Stomach (tissue), 9 donors: ENCODE results near the gene ARID3A. TPM values are rescaled to one million over a fixed set of nuclear protein-coding genes. Genes with fewer than 3 reads are reported as not detected.

Source experiments
- DNase-seq, 2 donors: peaks; one replicate each; pipeline versions ENCODE4 v3.0.0 to v3.0.0-alpha.2; 2013 to 2019
- H3K27ac ChIP-seq, 5 donors: fragments of 200-600 bp in 4 of 5; sonication (generic) in 4 of 5; one replicate each; pipeline ENCODE4 v1.5.1; 2013 to 2019; ENCODE audit warnings: mild to moderate bottlenecking in 1 of 5, moderate library complexity in 1 of 5
- H3K27me3 ChIP-seq, 3 donors: fragments of 200-600 bp; sonication (generic); one replicate each; pipeline ENCODE4 v1.5.1; 2017 to 2019; ENCODE audit warnings: mixed run types in 1 of 3
- H3K36me3 ChIP-seq, 4 donors: fragments of 200-600 bp; sonication (generic); 1 replicate in 3 of 4; 2 replicates in 1 of 4; pipeline ENCODE4 v1.5.1; 2016 to 2019
- H3K4me1 ChIP-seq, 4 donors: fragments of 200-600 bp; sonication (generic); one replicate each; pipeline ENCODE4 v1.5.1; 2016 to 2019
- H3K4me3 ChIP-seq, 4 donors: fragments of 200-600 bp; sonication (generic) in 3 of 4; one replicate each; pipeline ENCODE4 v1.5.1; 2016 to 2019; ENCODE audit warnings: mild to moderate bottlenecking in 1 of 4
- H3K9me3 ChIP-seq, 4 donors: fragments of 200-600 bp; sonication (generic); one replicate each; pipeline ENCODE4 v1.5.1; 2016 to 2019
- EP300 ChIP-seq: sonication (generic); formaldehyde crosslinking; IDR thresholded peaks from one replicate; pipeline ENCODE4 v1.6.1; 2017; ENCODE audit warnings: antibody characterized with exemption
- POLR2A ChIP-seq, 4 donors: fragments of 450-650 bp; IDR thresholded peaks; one replicate each; pipeline ENCODE4 v1.6.1; 2016; ENCODE audit warnings: antibody characterized with exemption in 4 of 4, control low read depth in 2 of 4, mild to moderate bottlenecking in 1 of 4, moderate library complexity in 1 of 4
- POLR2AphosphoS5 ChIP-seq, 3 donors: sonication (generic); formaldehyde crosslinking; IDR thresholded peaks; one replicate each; pipeline ENCODE4 v1.6.1; 2016; ENCODE audit warnings: antibody characterized with exemption in 3 of 3
- WGBS, 5 donors: extraction: QIAGEN DNeasy Blood & Tissue Kit in 3 of 5; methylation state at CpG; one replicate each; pipeline versions ENCODE4 v1.1.5 to v1.1.7; 2013 to 2018; 5-methylcytosine and 5-hydroxymethylcytosine counted together
- intact Hi-C: fragments of 100-400 bp; cut with DNase I; formaldehyde crosslinking; loops from one replicate; pipeline ENCODE4 v1.15.1; 2023; ENCODE audit warnings: low total_unique reads
- polyA plus RNA-seq, 3 donors: library from polyadenylated mRNA; stranded (reverse); fragments of 200-250 nt; gene quantifications; one replicate each; pipeline ENCODE4 v1.2.3, GENCODE V29; 2013
- total RNA-seq, 5 donors: library from RNA; depleted of rRNA; stranded (reverse); fragments of >200 nt; gene quantifications; one replicate each; pipeline versions ENCODE4 v1.1.0 to v1.2.3, GENCODE V29; 2014 to 2016
- TF ChIP-seq, protein P1 (sequence below), 7 experiments: fragments of 450-650 bp in 4 of 7; fragments of 200-600 bp in 3 of 7; sonication (generic) in 3 of 7; IDR thresholded peaks; one replicate each; pipeline ENCODE4 v1.5.1; 2016 to 2019; ENCODE audit warnings: antibody characterized with exemption in 7 of 7, control low read depth in 2 of 7, mild to moderate bottlenecking in 1 of 7
- donor health status: healthy with polysubstance abuse.
- donor health status: Bipolar disorder and iron deficiency.
- donor health status: healthy.

Gene ARID3A
- total and polyA plus RNA-seq, 8 donors, result 1.1 to 23.5 (median 2.1) TPM; not detected in 1

DNA sequence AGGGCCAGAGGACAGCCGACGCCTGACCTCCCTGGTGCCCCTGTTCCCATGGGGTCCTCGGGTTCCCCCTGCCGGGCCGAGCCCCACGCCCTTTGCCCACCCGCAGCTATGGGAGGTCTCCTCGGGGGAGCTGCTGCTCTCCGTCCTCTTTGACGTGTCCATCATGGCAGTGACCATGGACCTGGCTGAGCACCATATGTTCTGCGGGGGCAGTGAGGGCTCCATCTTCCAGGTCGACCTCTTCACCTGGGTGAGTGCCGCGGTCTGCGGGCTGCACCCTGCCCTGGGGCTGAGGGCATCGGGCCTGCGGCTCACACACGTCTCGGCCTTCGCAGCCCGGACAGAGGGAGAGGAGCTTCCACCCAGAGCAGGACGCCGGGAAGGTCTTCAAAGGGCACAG, 64.9 kb downstream of the ARID3A start:
- H3K36me3 ChIP-seq, result peaks cover 48 to 86% (median 80%) of the 10 kb centered on the region in 4 donors
- 77 to 95% (median 91%) methylated on average over 8 to 23 of the region's 23 CpGs for WGBS, 5 donors

DNA sequence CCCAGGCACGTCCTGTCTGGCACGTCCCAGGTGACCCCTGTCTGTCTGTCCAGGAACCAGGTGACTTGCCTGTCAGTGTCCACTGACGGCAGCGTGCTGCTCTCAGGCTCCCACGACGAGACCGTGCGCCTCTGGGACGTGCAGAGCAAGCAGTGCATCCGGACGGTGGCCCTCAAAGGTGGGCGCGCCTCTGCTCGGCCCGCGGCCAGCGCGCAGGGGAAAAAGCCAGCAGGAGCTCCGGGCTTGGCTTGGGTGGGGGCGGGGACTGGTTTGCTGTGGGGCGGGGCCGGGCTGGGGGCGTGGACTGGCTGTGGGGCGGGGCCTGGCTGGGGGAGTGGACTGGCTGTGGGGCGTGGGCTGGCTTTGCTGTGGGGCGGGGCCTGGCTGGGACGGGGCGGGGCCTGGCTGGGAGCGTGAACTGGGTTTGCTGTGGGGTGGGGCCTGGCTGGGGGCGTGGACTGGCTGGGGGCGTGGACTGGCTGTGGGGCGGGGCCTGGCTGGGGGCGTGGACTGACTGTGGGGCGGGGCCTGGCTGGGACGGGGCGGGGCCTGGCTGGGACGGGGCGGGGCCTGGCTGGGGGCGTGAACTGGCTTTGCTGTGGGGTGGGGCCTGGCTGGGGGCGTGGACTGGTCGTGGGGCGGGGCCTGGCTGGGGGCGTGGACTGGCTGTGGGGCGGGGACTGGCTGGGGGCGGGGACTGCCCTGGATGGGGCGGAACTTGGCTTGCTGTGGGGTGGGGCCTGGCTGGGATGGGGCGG, 65.5 kb downstream of the ARID3A start:
- Histone ChIP-seq H3K4me3 (no peak overlapping the region), H3K4me1 (peaks cover 6 to 29% (median 16%) of the 10 kb centered on the region in 4 donors), H3K27me3 (peaks cover 2 to 20% (median 12%) of the 10 kb centered on the region in 3 donors), H3K27ac (no peak overlapping the region), H3K36me3 (peaks cover 42 to 80% (median 74%) of the 10 kb centered on the region in 4 donors), H3K9me3 (no peaks in the 10 kb centered on the region)
- no peak for DNase-seq
- 79 to 88% (median 84%) methylated on average over 5 to 45 of the region's 47 CpGs; no CpG with 5 or more reads in 1 of the 5 donors for WGBS, 5 donors
- TF ChIP-seq, protein P1, sequence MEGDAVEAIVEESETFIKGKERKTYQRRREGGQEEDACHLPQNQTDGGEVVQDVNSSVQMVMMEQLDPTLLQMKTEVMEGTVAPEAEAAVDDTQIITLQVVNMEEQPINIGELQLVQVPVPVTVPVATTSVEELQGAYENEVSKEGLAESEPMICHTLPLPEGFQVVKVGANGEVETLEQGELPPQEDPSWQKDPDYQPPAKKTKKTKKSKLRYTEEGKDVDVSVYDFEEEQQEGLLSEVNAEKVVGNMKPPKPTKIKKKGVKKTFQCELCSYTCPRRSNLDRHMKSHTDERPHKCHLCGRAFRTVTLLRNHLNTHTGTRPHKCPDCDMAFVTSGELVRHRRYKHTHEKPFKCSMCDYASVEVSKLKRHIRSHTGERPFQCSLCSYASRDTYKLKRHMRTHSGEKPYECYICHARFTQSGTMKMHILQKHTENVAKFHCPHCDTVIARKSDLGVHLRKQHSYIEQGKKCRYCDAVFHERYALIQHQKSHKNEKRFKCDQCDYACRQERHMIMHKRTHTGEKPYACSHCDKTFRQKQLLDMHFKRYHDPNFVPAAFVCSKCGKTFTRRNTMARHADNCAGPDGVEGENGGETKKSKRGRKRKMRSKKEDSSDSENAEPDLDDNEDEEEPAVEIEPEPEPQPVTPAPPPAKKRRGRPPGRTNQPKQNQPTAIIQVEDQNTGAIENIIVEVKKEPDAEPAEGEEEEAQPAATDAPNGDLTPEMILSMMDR (IDR thresholded peaks at IDR 0.05), result no peak
- TF ChIP-seq POLR2A (IDR thresholded peaks at IDR 0.05), result no peak
- no peak for TF ChIP-seq EP300
- TF ChIP-seq POLR2AphosphoS5 (IDR thresholded peaks at IDR 0.05), result no peak
- intact Hi-C loops, result no loop called here

More for the DNA sequence above, 64.9 kb downstream of the ARID3A start:
- intact Hi-C loops, result no loop called here
- no peak for TF ChIP-seq POLR2A (IDR thresholded peaks at IDR 0.05)
- no peak for TF ChIP-seq POLR2AphosphoS5 (IDR thresholded peaks at IDR 0.05)
- TF ChIP-seq, protein P1 (IDR thresholded peaks at IDR 0.05), result no peak
- no peak for TF ChIP-seq EP300
- Histone ChIP-seq H3K27me3 (peaks cover 0 to 14% (median 6%) of the 10 kb centered on the region in 3 donors), H3K4me3 (no peak overlapping the region), H3K9me3 (no peaks in the 10 kb centered on the region), H3K27ac (no peak overlapping the region), H3K4me1 (peaks cover 0 to 23% (median 11%) of the 10 kb centered on the region in 4 donors)
- DNase-seq, result no peak

DNA sequence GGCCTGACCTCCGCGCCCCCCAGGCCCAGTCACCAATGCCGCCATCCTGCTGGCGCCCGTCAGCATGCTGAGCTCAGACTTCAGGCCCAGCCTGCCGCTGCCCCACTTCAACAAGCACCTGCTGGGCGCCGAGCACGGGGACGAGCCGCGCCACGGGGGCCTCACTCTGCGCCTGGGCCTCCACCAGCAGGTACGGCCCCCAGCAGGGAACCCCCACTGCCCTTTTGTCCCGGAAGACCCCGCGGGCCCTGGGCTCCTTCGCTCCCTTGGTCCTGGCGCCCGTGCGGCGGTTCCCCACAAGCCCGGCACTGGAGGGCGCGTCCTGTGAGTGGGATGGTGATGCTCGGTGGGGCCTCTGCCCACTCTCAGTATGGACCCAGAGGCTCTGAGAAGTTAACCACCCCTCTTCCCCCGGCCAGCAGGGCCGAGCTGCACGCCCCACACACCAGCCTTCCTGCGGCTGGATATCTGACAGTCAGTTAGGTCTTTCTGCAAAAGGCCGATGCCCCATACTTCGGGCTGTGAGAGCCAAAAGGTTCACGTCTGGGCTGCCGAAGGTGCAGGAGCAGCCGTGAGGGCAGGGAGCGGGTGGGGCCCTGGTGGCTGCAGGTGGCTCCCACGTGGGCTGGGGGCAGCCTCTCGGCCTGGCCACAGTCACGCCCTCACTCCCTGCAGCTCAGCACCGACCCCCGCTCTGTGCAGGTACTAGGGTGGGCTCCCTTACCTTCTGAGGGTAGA, 66.3 kb downstream of the ARID3A start:
- intact Hi-C loops, result no loop called here
- no peak for DNase-seq
- H3K4me1 ChIP-seq, result peaks cover 11 to 35% (median 20%) of the 10 kb centered on the region in 4 donors
- peaks cover 4 to 27% (median 19%) of the 10 kb centered on the region in 3 donors for H3K27me3 ChIP-seq
- H3K4me3 ChIP-seq, result no peak overlapping the region
- TF ChIP-seq POLR2AphosphoS5 (IDR thresholded peaks at IDR 0.05), result no peak
- no peak for TF ChIP-seq EP300
- TF ChIP-seq, protein P1 (IDR thresholded peaks at IDR 0.05), result no peak
- no peak for TF ChIP-seq POLR2A (IDR thresholded peaks at IDR 0.05)
- no peak overlapping the region for H3K27ac ChIP-seq
- H3K9me3 ChIP-seq, result no peaks in the 10 kb centered on the region
- WGBS, 5 donors, result 92 to 95% (median 93%) methylated on average over 3 to 42 of the region's 42 CpGs
- peaks cover 39 to 72% (median 66%) of the 10 kb centered on the region in 4 donors for H3K36me3 ChIP-seq

DNA sequence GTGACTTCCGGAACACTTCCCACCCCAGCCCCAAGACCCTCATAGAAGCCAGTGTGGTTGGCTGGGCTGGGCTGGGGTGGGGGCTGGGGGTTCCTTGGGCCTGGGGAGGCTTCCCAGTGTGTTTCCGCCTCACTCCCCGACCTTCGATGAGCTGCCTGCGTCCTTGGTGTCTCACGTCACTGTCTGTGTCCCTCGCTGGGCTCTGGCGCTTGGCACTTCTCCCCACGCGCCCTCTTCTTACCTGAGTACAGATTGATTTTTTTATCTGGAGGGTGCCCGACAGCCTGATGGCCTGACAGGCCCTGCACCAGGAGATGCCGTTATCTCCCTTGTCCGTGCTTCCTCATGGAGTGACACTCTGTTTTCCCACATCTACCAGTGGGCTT, 66.8 kb downstream of the ARID3A start:
- intact Hi-C loops, result no loop called here
- Histone ChIP-seq H3K27ac (no peak overlapping the region), H3K4me1 (peaks cover 11 to 35% (median 20%) of the 10 kb centered on the region in 4 donors), H3K9me3 (no peaks in the 10 kb centered on the region), H3K27me3 (peaks cover 4 to 33% (median 25%) of the 10 kb centered on the region in 3 donors), H3K36me3 (peaks cover 39 to 67% (median 61%) of the 10 kb centered on the region in 4 donors), H3K4me3 (no peak overlapping the region)
- 89 to 95% (median 93%) methylated on average over 12 to 13 of the region's 13 CpGs for whole genome bisulfite sequencing, 5 donors
- DNase-seq, result no peak
- TF ChIP-seq POLR2A (IDR thresholded peaks at IDR 0.05) (no peak), EP300 (no peak)
- TF ChIP-seq, protein P1 (IDR thresholded peaks at IDR 0.05), result no peak
